NCI-H345 treated with DMSO at 0.1 percent for 48 hours (cell line): ENCODE data around the gene MAP3K7.
A peak's percentile ranks its signal among the peaks of the same experiment; 100 is the strongest.

Source experiments
- DNase-seq: peaks from one replicate; lab custom pipeline; 2025; ENCODE audit not compliant: unreplicated experiment; lab: John Stamatoyannopoulos, UW

MAP3K7 gene

DNA sequence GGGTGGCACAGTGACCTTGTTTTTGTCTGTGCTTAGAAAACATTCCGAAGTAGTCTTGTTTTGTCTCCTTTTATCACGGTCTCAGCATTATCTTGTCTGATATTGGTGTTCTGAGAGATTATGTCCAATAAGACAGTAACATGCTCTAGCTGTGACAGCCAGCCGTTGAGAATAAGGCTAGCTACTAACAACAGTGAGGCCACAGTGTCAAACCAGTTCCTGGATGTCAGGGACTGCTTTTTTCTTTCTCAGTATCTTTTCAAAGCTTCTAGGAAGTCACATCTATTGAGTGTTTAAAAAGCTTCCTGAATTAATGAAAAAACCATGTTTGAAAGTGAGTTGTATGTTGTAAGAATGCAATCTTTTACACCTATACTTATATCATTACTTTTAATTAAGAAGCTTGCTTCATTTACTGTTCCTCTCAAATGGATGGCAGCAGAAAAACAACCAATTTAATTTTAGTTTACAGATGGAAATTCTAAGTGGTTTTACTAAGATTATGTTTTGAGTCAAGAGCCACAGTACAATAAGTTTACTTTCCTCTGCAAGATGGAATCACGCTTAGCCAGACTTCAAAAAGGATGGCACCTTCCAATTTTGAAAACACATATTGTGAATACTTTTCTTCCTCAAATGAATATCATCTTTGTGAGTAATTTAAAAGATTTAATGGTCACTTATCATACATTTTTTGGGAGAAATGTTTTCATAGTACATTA is 53.1 kb downstream of the MAP3K7 start:
- DNase-seq = no peak

DNA sequence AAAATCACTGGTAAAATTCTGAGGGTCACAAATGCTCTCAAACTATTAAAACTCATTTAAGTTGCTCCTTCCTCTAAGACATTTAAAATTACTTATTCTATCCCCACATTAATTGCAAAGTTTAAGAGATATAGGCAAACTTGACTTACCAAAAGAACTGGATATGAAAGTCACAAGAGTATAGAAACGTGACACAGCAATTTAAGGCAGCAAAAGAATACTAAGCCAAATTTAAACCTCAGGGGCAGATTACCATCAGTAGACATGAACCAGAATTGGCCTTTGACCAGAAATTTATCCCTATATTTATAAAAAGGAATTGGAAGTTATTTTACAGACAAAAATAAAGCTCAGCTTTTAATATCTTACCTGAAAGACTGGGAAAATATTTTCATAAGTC is 56.0 kb downstream of the MAP3K7 start:
- DNase-seq = no peak

DNA sequence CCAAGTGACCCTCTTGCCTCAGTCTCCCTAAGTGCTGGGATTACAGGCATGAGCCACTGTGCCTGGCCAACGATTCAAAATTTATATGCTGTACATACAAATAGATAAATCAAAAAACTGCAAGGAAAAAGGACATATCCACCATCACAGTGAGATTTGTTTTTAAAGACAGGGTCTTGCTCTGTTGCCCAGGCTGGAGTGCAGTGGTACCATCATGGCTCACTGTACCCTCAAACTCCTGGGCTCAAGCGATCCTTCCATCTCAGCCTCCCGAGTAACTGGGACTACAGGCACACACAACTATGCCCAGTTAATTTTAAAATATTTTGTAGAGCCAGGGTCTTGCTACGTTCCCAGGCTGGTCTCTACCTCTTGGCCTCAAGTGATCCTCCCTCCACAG is 61.5 kb downstream of the MAP3K7 start:
- DNase-seq = no peak

DNA sequence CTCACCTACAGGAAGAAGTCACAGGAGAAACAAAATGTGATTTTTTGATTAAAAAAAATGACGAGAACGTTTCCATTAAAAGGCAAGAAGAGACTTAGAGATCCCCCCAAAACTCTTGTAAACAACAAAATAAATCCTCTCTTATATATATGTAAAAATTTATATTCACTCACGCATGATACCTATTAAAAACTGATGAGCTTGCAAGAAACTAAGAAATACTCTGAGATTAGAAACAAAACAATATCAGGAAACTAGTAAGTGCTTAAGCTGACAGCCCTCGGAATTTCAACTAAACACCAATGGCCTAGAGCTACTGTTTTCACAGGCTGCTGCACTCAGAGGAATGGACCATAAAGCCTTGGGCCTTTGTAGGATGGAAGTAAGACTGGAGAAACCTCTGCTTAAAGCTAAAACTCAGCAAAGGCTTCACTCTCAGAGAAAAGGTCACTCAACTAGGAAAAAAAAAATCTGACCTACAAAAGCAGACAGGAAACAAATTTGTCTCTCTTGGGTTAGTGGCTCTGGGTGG is 63.0 kb downstream of the MAP3K7 start:
- no peak for DNase-seq

DNA sequence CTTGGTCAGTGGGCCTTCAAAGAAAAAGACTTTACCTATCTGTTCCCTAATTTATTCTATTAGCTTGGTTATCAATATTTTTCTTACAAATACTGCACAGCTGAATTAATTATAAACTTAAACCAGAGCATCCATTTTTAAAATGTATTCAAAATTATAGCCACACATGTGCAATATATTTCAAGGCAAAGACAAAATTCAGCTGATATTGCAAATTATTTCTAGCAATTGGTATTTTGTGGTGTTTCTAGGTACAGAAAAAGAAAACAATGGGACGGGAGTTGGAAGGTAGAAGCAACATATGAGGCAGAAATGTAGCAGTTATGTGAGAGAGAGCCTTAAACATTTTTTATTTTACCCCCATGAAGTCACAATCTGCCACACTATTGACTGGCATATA is 64.9 kb downstream of the MAP3K7 start:
- DNase-seq = no peak

DNA sequence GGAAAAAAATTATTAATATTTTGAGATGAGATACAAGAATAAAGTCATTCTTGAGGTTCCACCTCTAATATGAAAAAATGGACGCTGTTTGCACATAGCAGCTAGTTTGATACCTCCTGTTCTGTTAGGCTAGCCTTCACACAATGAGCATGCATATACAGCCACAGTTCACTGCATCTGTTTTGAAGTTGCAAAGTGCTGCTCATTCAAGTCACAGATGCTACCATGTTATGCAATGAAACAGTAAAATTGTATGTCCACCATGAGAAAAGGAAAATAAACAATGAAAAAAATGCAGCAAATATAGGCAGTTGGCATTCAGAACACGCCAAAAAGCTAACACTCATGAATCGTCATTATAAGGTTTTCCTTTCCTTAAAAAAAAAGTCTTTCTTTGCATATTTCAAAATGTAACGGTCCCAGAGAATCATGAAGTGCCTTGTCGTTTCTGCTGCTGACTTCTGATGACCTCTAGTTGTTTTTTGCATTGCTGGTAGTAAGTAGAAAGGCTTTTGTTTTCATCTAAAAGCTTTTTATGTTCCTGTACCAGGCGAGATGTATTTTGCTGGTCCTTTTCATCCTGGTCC is 70.7 kb downstream of the MAP3K7 start:
- DNase-seq = no peak

DNA sequence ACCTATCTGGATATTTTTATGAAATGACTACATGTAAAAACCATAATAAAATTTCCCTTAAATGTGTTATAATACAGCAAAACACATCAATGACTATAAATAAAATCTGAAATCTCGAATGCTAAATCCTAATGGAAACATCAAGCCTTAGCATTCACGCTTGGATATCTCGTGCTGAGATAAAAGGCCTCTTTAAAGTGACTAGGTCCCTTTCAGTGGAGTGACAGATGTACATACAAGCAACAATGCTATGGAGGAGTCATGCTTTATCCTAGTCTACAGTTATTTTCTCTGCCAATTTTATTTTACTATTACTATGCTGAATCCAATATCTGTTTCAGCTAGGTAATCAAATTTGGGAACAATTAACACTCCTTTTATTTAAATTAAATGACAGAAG is 72.4 kb downstream of the MAP3K7 start:
- DNase-seq = no peak

DNA sequence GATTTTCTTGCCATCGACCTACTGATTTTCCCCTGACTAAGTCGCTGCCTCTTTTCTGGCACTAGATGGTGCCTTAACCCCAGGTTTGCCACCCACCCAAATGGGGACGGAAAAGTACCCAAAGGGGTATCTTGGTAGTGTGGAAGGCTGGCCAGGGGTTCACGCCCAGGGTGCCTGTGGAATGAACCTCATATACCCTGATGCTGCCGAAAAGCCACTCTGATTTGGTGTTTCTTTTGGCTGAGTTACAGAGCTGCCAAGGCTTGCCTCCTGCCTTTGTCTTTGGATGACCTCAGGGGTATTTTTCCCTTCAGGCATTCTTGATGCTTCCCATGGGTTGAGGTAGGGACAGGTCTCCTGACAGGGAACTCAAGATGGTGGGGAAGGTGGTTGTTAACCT is 78.1 kb downstream of the MAP3K7 start:
- no peak for DNase-seq

DNA sequence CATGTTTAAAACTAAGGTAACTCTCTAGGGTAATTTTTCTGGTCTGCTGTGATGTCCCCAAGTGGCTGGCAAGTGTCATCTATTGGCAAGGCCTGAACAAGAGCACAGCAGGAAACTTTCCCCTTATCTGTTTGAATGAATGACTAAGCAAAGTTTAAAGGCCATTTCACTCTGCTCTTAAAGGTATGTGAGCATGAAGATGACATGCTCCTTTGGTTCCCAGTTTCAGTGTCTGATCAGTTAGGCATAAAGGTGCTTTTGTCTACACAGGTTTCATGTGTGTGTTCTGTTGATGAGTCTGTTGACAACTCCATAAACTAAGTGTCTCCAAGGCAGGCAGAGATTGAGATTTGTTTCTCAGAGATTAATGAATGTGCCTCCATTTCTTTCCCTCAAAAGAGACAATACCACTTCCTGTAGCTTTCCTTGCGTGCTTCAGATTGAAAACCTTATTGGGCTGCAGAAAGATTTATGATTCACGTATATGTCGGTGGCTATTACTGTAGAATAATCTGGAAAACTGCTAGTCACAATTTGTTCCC is 83.9 kb downstream of the MAP3K7 start:
- peak; percentile 85 for DNase-seq

DNA sequence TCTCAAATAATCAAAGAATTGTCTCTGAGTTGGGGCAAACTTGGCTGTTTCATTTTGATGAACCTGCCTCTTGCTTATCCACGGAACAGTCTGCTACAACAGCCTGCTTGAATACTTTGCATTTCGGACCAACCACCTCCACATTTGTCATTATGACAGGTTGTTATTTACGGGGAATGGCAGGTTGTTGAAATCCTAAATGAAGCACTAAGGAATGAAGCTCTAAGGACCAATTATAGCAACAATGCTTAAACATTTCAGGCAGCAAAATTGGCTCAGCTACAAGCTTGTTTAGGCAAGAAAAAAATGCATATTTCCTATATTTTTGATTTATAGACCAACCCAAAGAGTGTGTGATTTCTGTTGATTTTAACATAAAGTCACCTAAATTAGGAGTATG is 84.5 kb downstream of the MAP3K7 start:
- peak; percentile 9 for DNase-seq

DNA sequence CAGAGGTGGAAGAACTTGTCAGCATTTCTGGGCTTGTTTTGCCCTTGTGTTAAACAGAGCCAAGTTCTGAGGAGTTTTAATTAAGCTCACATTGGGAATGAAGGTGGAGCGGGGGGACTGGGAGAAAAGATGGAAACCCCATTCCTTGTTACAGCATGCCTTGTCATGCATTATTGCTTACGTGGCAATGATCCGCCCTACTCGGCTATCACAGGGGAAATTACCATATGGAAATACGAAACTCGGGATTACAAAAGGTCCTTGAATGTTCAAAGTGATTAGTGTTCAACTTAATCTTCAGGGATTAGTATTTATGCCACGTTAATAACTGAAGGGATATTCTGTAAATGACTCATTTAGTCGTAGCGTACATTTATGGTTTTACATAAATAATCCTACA is 86.4 kb downstream of the MAP3K7 start:
- no peak for DNase-seq

DNA sequence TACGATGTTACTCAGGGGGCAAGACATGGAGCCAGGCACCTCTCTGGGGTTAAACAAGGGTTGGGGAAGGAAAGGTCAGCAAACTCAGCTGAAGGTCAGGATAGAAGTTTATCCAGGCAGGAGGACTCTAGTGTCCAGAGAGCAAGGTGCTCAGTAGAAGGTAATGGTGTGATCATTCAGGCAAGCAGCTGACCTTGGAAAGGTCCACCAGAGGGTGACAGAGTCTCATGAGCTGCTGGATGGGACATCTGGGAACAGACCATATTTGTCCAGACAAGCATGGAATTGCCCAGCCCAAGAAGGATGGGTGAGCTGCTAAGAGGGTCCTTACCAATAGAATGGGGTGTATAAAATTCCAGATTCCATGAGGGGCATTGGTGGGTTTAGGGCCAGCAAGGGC is 89.5 kb downstream of the MAP3K7 start:
- no peak for DNase-seq

DNA sequence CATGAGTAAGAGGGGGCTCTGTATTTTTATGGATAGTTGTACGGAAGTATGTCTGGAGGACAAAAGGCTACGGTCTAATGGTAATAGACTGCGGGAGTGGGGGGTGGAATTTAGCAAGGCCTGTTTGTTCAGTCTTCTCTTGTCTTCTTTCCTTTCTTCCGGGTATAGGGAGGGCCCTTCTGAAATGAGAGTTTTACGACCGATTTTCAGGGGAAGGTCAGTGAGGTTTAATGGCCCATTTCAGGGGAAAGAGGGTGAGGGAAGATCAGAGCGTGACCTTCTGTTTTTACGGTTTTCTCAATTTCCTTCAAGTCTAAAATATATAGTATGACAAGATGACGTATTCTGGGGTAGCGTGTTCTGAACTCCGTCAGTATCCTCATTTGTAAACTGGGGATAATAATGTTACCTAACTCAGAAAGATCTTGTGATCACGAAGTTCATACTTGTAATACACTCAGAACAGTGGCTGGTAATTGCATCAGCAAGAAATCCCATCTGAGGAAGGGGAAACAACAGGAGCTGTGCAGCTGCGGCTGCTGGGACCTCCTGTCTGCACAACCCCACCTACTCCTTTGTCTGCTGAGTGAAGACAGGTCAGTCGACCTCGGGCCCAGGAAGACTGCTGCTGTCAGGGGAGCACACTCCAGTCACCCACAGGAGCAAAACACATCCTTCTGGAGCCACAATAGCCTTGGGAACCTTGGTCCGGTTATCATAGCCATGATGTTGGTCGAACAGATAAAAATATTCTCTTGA is 90.4 kb downstream of the MAP3K7 start:
- no peak for DNase-seq

DNA sequence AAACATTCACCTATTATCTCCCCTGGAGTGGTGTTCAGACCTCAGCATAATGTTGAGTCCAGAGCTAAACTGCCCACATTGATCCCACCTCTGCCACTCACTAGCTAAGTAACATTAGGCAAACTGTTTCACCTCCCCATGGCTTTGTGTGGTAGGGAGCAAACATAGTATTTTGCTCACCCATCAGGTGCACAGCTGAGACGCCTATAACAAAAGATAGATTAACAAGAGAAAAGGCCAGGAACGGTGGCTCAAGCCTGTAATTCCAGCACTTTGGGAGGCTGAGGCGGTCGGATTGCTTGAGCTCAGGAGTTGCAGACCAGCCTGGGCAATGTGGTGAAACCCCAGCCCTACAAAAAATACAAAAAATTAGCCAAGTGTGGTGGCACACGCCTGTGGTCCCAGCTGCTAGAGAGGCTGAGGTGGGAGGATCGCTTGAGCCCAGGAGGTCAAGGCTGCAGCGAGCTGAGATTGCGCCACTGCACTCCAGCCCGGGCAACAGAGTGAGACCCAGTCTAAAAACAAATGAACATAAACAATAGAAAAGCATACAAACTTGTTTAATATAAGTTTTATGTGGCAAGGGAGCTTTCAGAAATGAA is 91.6 kb downstream of the MAP3K7 start:
- DNase-seq = no peak

DNA sequence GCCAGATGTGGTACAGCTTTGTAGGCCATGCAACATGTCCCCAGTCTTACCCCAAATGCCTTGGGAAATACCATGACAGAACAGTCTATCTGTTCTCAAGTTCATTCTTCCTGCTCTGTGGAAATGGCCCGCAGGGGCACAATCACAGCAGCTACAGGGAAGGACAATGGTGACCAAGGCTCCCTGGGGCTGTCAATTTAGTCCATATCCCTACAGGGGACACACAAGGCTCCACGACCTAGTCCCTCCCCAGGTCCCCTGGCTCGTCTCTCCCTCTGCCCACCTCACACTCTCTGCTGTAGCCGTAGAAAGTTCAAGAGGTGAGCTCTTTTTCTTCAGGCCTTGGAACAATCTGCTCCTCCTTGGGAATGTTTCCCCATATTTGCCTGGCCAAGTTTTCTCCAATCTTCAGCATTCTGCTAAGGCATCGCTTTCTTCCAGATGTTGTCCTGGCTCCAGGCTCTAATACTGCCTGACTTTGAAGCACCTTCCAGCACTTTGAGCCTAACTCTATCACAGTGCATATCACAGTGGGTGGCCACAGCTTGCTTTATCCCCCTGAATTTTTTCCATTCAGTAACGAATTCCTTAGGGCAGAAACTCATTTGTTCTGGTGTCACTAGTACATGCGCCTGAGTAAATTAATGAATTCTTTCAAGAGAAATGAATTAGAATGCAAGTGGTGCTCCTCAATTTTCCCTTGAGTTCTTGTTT is 92.6 kb downstream of the MAP3K7 start:
- DNase-seq = no peak

DNA sequence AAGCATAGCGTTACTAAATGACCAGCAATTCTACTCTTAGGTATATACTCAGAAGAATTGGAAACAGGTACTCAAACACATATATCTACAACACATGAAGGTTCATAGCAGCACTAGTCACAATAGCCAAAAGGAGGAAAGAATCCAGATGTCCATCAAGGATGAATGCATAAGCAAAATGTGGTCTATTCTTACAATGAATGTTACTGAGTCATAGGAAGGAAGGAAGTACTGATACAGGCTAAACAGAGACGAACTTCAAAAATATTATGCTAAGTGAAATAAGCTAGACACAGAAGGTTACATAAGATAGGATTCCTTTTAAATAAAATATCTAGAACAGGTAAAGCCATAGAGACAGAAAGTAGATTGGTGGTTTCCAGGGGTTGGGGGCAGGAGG is 93.5 kb downstream of the MAP3K7 start:
- no peak for DNase-seq

DNA sequence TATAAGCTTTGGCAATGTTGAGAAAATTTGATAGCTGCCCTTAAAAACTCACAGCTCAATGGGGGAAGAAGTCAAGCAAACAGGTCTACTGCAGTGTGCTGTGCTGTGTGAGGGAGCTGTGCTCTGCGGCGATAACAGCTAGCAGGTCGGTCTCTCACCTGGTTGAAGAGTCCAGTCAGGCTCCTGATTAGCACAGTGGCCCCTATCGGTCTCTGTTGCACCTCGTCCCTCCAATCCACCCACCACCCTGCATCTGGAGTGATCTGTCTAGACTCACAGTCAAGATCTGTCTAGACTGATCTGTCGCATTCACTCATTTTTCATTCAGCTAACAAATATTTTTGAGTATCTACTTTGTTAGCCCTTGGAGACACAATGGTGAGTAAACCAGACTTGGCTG is 94.1 kb downstream of the MAP3K7 start:
- no peak for DNase-seq

DNA sequence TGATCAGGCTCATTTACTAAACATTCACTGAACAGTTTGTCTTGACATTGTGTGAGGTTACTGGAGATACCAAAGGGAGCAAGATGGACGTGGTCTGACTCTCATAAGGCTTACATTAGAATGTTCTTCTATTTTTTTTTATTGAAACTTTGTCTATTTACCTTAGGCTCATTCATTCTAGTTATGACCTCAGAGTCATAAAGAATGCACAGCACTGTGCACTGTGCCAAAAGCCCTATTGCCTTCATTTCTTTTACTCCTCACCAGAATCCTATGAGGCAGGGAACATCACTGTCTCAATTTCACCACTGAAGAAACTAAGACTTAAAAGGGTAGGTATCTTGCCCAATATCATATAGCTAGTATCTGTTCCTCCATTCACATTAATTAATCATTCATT is 94.5 kb downstream of the MAP3K7 start:
- DNase-seq = no peak

DNA sequence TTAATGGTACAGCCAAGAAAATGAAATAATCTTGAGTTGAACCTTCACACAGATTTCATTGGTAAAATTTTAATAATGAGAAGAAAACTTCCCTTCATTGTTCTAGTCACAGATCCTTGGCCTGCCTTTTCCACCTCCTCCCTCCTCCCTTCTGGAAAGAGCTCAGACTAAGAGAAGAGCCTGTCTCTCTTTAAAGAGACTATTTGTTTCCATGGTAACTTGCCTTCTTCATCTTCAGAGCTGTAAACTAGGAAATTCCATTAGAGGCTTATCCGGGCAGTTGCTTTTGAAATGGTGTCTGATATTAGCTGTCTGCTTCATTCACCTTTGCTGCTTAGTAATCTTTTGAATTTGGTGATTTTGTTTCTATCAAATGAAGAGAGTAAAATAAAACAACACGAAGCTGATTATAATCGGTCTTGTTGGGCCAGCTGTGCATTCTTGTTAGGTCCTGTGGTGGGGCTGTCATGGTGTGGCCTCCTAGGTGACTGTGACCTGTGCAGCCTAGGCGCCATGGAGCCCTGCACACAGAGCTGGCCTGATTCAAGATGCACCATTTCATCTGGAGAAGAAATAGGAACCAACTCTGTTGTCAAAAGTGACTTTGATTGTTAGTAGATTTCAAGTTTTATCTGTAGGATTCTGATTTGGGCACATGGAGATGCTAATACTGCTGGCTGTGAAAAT is 96.7 kb downstream of the MAP3K7 start:
- DNase-seq = no peak

DNA sequence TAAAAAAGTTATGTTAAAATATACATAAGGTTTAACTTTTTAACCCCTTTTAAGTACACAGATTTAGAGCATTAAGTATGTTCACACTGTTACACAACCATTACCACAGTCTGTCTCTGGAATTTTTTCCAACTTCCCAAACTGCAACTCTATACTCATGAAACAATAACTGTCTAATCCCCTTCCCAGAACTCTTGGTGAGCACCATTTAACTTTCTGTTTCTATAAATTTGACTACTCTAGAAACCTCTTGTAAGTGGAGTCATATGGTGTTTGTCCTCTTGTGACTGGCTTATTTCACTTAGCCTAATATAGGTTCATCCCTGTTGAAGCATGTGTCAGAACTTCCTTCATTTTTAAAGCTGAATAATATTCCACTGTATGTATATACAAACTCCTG is 98.1 kb downstream of the MAP3K7 start:
- no peak for DNase-seq
